Heart left ventricle (tissue), 13 donors: ENCODE results near the gene DOCK9.

Experiments
- CTCF ChIP-seq, 12 donors: fragments of 200-600 bp; sonication (generic) in 4 of 12; IDR thresholded peaks; one replicate each; pipeline versions ENCODE4 v1.5.0 to v1.8.0; 2018 to 2022; ENCODE audit warnings: antibody characterized with exemption in 12 of 12, mild to moderate bottlenecking in 5 of 12
- POLR2A ChIP-seq, 2 donors: fragments of 450-650 bp; IDR thresholded peaks; one replicate each; pipeline ENCODE4 v1.6.1; 2017; ENCODE audit warnings: antibody characterized with exemption in 2 of 2, mild to moderate bottlenecking in 2 of 2, moderate library complexity in 2 of 2
- donor health status: ischemic (EF 13 %, LVEDD 7.1; RV severe dilation, severe dysfunction).
- donor health status: DM: no; HTN: yes; CAD: no.
- donor health status: DM: no; HTN: no; CAD: no.
- donor health status: ischemic (EF 25% LVEDD 6.9; RV normal size, moderate dysfunction).
- donor health status: ischemic (EF 25% LVEDD 5.7; RV mildly dilated, moderate dysfunction).
- donor health status: ischemic (EF 35%, LVEDD 5.7; RV mildly dilated, moderate dysfunction).
- donor health status: nonischemic (EF 11% LVEDD 7.7; RV severe dilation, severe dysfunction).
- donor health status: DM: yes; HTN: yes; CAD: no.
- donor health status: PGD.
- donor health status: ischemic (EF 29% LVEDD 5.4; RV normal size, mild dysfunction).
- donor health status: nonischemic (EF 23%, LVEDD 6.1; RV moderate dilation, normal function).

DNA sequence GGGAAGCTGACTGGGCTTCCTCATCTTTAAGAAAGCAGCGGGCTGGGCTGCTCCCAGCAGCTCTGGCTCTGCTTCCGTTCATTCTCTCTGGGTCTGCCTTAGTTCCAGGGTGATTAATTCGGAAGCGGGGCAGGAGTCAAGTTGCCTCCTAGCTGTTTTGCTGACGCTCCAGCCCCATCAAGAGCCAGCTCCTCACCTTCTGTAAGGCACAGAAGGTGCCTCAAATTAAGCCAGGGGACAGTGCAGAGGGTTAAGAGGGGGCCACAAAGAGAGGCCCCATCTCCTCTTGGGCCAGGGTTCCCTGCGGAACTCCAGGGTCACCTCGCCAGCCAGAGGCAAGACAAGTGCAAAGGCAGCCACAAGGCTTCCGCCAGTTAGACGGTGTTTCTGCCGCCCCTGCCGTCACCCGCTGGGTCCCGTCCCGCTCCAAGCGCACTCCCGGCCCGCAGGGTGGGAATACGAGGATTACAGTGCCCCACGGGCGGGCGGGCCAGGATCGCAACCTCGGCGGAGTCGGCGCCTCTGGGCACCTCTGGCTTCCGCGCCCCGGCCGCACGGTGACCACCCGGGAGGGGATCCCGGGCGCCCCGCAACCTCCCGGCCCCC is 225.9 kb downstream of the DOCK9 start:
- TF ChIP-seq CTCF (IDR thresholded peaks at IDR 0.05) (no peak), POLR2A (IDR thresholded peaks at IDR 0.05) (no peak)
